ENCODE measurements around the gene ELP6.

ELP6 gene

GRCh38 chr3:47513125-47513929 lies at the start of gene ELP6:
Gene ELP6 (minus strand): TSS chr3:47513712. CDS start chr3:47513590, 122 bp downstream.
- peak; percentile 97 for DNase-seq

- DNase-seq: no peak
Observed at GRCh38 chr3:47556351-47556750, 42.8 kb upstream of the ELP6 start.

- DNase-seq: no peak
Observed at GRCh38 chr3:47554335-47554734, 40.8 kb upstream of the ELP6 start.

- no peak for DNase-seq
Observed at GRCh38 chr3:47553407-47553806, 39.9 kb upstream of the ELP6 start.

- DNase-seq: no peak
Observed at GRCh38 chr3:47542471-47543173, 29.1 kb upstream of the ELP6 start.

GRCh38 chr3:47541583-47542108 lies 28.1 kb upstream of the ELP6 start:
- DNase-seq: no peak

GRCh38 chr3:47540281-47540680 lies 26.8 kb upstream of the ELP6 start:
- no peak for DNase-seq

GRCh38 chr3:47536967-47537366 lies 23.5 kb upstream of the ELP6 start:
- DNase-seq: no peak

GRCh38 chr3:47536221-47536891 lies 22.8 kb upstream of the ELP6 start:
- DNase-seq: peak; percentile 86

GRCh38 chr3:47533996-47534454 lies 20.5 kb upstream of the ELP6 start:
- DNase-seq: no peak

- DNase-seq: no peak
Observed at GRCh38 chr3:47533481-47533880, 20.0 kb upstream of the ELP6 start.

- DNase-seq: no peak
Observed at GRCh38 chr3:47527952-47528725, 14.6 kb upstream of the ELP6 start.

GRCh38 chr3:47525617-47526016 lies 12.1 kb upstream of the ELP6 start:
- DNase-seq: no peak

GRCh38 chr3:47523310-47524073 lies 10.0 kb upstream of the ELP6 start:
- no peak for DNase-seq

GRCh38 chr3:47522082-47522987 lies 8.8 kb upstream of the ELP6 start:
- DNase-seq: peak; percentile 96

- DNase-seq: no peak
Observed at GRCh38 chr3:47520756-47521155, 7.2 kb upstream of the ELP6 start.

GRCh38 chr3:47517937-47518336 lies 4.4 kb upstream of the ELP6 start:
- DNase-seq: no peak

GRCh38 chr3:47515864-47516319 lies 2.4 kb upstream of the ELP6 start:
- peak; percentile 78 for DNase-seq

- DNase-seq: peak; percentile 33
Observed at GRCh38 chr3:47515100-47515499, 1.6 kb upstream of the ELP6 start.

- peak; percentile 32 for DNase-seq
Observed at GRCh38 chr3:47512416-47513124, 942 bp downstream of the ELP6 start.
